GM18502 (cell line): ENCODE measurements around the gene SCGB3A1.

Experiments used
- ATAC-seq: cut with Tn5 transposase; IDR thresholded peaks from one replicate; pipeline ENCODE4 v1.9.1; 2021; ENCODE audit warnings: mild to moderate bottlenecking; ENCODE audit not compliant: unreplicated experiment, poor library complexity

Gene SCGB3A1

DNA sequence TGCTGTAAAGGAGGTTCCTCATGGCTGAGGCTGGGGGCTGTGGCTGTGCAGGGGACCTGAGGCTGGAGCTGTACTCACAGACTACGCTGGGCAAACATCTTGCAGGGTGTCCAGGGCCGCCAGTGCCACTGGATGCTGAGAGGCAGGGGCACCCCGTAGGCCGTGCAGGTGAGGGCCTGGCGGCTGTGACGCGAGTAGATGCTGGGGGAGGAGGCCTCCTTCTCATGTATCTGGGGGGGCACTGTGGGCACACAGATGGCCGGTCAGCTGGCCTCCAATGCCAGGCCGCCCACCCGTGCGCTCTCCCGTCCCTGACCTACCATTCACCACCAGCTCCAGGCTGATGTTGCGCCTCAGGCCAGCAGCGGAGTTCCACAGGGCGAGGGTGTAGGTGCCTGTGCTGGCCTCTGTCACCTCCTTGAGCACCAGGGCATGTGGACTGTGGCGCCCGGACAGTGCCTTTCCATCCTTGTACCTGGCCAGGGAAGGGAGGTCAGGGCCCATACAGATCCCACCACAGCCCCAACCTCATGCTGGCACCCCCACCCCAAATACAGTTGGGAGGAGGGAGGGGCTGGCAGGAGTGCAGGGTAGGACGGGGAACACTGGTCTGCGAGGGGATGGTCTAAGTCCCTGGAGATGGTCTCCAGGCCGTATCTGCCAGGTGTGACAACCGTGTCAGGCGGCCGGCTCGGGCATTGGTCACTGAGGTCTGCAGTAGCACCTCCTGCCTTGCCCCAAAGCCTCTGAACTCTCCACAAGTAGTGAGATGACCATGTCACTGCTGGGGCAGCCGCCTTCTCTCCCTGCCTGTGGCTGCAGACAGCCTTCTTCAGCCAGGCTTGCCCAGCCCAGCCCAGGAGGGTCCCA, 34.7 kb upstream of the SCGB3A1 start:
- no peak for ATAC-seq

DNA sequence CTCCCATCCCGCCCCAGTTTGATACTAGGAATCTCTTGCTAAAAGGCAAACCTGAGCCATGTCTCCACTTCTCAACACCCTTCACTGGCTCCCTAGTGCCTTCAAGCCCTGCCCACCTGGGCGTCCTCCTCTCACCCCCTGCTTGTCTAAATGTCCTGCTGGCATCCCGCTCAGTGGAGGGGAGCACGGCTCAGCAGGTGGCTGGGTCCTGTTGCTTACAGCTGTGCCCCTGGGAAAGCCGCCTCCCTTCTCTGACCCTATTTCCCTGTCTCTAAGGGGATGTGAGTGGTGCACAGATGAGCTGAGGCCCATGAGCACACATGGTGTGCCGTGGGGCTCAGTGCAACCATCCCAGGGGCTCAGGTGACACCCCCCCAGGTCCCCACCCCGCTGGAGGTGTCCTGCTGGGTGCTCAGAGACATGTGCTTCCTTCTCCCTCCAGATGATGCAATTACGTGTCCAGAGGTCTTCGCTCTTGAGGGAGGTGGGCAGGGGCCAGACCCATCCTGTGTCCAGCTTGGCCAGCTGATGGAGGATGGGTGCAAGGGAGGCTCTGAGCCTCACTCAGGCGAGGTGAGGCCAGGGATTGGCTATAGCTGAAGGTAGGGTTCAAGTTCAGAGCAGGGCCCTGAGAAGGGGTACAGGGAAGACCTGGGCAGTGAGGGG, 34.0 kb upstream of the SCGB3A1 start:
- ATAC-seq: no peak

DNA sequence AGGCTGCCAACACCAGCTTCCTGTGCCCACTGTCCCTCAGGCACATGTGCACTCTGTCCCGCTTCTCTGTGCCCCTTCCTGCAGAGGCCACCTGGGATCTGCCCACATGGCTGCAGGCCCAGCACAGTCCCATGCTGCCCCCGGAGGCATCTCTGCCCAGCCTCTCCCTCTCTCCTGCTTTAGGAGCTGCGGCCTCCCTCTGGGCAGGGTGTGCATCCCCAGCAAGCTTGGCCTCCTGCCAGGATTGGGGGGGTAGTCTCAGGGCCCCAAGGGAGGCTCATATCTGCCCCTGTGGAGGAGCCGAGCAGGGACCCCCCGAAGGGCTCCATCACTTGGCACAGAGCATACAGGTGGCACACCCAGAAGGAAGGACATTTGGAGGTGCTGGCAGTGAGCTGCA, 33.3 kb upstream of the SCGB3A1 start:
- no peak for ATAC-seq

DNA sequence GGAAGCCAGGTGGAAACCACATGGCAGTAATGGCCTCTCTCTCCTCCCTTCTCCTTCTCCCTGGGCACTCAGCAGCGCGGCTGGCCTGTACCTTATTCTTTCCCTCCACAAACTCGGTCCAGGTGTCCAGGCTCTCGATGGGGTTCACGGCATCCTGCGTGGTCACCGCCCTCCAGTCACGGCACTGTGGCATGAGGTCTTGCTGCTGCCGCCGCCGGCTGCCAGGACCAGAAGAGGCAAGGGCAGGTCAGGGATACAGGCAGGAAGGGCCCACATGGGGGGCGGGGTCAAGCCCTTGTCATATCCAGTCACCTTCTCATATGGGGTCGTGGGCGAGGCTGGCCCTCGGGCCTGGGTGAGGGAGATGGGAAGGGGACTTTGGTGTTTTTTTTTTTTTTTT, 32.5 kb upstream of the SCGB3A1 start:
- ATAC-seq: no peak

DNA sequence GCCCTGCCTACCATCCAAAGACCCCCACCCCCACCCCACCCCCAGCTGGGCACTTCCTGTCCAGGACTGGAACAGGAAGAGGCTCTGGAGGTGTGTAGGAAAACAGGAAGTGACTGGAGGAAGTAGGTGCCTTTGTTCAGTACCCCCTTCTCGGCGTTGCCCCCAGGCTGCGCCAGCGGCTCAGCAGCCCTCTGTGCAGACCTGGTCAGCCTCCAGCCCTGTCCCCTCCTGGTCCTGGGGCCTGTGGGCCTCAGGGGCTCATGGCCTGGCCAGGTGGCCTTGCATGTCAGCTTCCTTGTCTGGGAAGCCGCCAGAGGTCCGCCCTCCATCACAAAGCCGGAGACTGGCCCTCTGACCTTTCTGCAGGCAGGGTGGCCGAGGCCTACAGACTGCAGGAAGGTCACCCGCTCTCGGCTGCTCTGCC, 32.1 kb upstream of the SCGB3A1 start:
- ATAC-seq: no peak

DNA sequence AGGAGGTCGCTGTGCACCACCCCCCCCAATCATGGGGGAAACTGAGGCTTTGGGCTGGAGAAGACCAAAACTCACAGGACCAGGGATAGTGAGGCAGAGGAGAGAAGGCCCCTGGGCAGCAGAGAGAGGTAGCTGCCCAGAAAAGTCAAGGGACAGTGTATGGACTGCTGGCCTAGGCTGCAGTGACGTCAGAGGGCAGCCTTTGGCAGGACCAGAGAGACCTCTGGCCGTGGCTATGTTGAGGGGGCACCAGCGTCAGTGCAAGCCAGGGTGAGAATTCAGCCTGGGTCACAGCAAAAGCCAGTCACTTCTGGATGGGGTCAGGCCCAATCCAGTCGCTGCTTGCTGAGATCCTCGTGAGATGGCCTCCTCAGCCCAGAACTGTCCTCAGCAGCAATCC, 31.6 kb upstream of the SCGB3A1 start:
- no peak for ATAC-seq

DNA sequence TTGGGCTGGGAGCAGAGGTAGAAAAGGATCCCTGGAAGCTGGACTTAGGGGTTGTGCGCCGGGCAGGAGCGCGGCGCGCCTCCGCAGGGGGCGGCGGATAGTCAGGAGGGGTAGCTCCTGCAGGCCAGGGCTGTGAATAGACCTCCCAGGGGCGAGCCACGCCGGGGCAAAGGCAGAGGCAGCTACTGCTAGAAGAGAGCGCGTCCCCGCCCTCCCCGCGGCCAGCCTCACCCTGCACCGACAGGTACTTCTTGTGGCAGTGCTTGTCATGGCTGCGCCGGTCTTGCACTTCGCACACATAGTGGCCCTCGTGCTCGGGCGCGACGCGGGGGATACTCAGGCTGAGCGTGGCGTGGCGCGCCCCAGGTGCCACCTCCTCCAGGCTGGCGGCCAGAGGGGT, 30.0 kb upstream of the SCGB3A1 start:
- no peak for ATAC-seq

DNA sequence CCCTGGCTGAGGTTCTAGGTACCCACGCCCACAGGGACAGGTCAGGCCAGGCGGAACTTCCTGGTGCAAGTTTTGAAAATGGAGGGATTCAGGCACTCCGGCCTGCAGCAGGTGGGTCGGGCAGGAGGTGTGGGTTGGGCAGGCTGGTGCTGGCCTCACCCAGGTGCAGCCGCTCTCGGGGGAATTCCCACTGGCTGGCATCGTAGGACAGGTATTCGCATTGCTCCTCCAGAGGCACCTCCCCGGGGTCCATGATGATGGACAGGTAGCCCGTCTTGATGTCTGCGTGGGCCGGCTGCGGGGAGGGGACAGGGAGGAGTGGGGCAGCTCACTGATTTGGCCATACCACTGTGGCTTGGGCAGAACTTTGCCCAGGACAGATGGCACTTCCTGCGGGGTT, 28.7 kb upstream of the SCGB3A1 start:
- no peak for ATAC-seq

DNA sequence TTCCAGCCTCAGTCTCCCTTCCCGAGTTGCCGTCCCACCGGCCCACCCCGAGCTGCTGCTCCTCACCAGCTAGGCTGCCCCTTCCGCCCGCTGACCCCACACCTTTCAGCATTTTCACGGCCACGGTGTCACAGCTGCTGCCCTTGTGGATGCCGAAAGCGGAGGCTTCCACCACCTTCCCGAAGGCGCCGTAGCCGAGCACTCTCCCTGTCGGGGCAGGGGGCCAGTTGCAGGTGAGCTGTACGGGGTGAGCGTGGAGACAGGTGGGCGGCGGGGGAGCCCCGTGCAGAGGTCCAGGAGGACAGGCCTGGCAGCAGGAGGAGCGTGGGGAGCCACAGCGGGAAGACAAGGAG, 28.2 kb upstream of the SCGB3A1 start:
- ATAC-seq: no peak

DNA sequence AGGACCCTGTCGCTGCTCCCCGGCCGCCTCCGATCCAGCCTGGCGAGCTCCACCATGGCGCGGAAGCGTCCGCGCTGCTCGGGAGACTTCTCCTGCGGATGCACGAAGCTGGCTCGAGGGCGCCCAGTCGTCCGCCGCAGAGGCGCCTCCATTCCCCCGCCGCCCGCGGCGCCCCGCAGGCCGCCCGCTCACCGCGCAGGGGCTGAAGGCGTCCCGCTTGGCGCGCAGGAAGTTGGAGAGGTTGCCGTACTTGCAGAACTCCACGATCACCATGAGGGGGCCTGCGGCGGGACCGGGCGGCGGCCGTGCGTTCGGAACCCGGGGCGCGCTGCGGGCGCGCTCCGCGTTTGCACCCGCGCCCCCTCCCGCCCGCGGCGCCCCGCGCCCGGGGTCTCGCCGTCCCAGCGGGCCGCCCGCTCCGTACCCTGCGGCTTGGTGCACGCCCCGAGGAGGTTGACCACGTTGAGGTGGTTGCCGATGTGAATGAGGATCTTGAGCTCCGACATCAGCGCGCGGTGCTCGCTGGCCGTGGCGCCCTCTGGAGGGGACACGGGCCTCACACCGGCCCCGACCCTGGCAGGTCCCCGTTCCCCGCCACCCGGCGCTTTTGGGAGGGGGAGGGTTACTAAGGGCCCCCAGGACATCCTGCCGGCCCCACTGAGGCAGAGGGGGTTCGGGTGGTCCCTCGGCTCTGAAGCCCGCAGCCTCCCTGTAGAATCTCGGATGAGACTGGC, 27.7 kb upstream of the SCGB3A1 start:
- ATAC-seq: no peak

DNA sequence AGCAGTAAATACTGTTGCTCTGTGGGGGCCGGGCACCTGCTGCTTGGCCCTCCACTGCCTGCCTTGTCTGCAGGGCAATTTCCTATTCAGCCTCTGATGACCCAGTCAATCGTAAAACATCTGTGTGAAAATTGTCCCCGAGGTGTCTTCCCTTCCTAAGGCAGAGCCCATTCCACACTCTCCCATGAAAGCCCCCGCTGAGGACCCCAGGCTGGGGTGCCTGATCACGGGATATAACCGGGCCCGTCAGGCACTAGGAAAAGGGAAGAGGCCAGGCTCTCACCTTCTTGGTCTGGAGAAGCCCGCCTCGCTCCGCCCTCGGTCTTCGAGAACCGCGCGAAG, 27.2 kb upstream of the SCGB3A1 start:
- no peak for ATAC-seq

DNA sequence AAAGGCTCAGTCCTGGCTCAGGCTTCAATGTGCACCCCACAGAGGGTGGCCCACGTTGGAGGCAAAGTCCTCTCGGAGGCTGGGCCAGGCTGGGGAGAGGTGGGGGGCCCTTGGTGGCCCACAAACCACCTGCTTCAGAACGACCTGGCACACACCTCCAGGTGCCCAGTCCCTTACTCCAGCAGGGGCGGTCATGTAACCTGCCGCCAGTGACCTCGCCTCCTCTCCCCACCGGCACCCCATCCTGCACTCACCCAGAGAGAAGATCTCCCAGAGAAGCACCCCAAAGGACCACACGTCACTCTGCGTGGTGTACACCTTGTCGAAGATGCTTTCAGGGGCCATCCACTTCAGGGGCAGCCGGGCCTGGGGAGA, 22.5 kb upstream of the SCGB3A1 start:
- ATAC-seq: no peak

DNA sequence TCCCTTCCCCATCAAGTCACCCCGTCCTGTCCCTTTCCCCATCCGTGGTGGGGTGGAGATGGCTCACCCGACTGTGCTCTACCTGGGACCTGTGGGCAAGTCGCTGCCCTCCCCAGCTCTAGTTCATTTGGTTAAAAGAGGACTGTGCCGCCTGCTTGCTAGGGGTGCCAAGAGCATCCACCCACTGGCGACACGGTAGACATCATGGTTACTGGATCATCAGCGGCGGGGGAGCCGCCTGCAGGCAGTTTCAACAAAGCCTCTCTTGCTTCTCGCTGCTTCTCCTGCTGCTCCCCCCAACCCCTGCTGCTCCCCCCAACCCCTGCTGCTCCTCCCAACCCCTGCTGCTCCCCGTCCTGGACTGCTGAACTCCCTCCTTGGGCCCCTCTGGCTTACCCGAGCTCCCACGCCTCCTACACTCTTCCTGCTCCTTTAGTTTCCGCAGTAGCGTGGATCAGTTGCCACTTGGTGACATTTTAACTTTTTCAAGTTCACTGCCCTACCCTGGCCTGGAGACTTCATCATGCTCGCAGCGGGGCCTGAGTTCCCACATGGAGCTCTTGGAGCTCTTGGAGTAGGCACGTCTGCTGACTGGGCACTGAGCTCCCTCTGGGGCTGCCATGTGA, 22.0 kb upstream of the SCGB3A1 start:
- ATAC-seq: no peak

DNA sequence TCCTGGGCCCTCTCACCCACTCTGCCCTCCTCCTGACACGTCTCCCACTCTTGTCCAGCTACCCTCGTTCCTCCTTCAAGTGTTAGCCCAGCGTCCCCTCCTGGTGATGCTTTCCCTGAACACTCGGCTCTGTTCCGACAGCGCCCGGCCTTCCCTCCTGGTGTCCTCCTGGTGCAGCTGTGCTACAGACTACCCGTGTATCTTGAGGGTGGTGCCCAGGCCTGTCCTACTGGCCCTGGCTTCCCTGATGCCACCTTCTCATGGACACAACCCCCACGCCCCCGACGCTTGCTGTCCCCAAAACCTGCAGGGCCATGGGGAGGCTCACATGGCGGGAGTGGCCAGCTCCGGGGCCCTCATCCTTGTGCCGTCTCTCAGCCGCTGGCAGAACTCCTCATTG, 21.4 kb upstream of the SCGB3A1 start:
- no peak for ATAC-seq

DNA sequence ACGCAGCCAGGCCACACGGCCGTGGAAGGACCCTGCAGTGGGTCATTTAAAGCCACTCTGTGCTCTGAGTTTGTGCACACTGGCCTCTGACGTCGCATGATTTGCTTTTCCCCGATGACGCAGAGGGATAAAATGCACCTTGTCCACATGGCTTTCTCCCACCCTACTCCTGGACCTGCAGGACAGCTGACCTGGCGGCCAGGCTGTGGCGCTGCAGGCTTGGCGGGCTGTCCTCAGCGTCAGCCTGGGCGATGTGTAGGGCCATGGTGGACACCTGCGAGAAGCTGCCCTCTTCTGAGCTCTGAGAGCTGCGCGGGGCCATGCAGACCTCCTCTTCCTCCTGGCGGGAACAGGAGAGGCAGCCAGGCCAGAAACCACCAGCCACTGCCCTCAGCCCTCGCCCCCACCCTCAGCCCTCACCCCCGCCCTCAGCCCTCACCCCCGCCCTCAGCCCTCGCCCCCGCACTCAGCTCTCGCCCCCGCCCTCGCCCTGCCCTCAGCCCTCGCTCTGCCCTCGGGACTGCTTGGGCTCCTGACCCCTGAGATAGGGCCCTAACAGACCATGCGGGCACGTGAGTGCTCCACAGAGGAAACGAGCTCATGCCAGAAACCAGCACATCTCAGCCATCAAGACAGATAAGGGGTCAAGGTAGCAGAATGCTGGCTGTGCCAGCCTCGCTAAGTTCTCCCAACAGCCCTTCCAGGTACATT, 20.0 kb upstream of the SCGB3A1 start:
- no peak for ATAC-seq

DNA sequence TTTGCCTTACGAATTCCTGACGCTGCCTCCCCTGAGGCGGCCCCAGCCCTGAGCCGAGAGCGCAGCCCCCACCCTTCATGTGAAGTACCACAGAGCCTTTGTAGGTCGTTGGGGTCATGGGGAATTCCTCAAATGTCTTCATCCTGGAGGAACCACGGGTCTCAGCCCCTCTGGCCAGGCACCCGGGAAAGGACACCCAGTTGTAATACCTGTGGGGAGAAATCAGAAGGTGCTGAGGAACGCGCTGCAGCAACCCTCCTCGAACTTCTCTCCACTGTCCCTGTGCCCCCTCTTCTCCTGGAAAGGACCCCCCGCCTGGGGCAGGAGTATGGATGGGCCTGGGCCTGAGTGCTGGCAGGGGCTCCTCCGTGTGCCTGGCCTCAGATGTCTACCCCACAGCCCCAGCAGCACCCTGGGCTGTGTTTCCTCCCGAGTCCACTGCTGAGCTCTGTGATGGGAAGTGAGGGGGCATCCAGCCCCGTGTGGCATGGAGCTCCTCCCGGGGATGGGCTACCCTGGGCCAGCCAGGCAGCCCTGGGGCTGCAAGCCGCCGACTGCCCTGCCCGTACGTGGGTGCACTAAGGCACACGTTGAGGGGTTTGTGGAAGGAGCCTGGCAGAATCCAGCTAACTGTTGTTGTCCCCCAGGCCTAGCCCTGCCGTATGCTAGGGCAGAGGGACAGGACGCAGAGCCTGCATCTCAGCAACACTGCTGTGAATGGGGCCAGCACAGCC, 18.7 kb upstream of the SCGB3A1 start:
- ATAC-seq: no peak

DNA sequence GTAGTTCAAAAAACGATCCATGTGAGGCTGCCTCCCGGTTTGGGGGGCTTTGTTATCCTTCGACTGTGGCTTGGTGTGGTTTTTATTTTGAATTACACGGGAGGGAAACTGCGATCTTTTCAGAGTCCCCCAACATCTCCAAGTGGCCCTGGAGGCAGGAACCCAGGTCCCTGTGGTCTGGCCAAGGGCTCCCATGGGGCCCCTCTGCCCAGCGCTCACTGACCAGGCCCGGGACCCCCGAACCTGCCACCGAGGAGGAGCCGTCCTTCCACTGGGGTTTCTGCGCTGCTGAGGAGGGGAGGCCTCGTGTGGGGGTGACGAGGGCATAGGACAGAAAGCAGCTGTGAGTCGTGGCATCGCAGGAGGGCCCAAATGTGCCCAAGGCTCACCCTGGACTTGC, 18.1 kb upstream of the SCGB3A1 start:
- no peak for ATAC-seq

DNA sequence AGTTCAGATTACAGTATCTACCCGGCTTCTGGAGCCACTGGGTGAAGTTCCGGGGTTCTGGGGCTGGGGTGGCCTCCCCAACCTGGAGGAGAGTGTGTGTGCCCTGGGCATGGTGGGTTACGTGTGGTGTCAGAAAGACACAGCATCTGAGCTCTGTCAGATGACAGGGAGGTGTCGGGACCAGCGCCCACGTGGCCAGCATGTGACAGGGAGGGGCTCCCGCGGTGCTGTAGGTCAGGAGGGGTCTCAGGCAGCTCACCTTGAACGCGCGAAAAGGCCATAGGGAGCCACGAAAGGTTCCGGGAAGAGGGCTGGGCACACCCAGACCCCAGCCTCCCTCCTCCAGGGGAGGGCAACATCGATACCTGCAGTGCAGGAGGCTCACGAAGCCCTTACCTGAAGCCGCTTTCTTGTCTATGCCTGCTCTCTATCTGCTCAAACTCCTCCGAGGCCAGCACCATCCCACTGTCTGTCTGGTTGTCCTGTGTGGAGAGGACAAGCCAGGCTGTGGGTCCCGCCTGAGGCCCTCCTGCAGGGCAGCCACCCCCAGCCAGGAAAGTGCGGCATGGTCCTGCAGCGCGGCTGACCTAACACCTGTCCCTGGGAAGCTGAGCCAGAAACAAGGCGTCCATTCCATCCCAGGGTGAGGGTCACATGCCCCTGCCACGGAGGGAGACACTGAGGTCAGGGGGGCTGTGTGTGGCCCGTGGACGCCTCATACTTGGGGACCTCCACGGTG, 17.4 kb upstream of the SCGB3A1 start:
- ATAC-seq: no peak
